Stimulated activated CD8-positive, alpha-beta memory T cell treated with anti-CD3 and anti-CD28 coated beads, Interleukin-7, amount 100 ng/mL, for 1 hour (primary cell): ENCODE data around the gene ANKRD13C.
"Not testable (repeated sequence)": the region's sequence is repeated elsewhere in the genome, so short reads cannot be mapped to it uniquely, and the experiment has no call there.

Experiments
- DNase-seq, 2 donors: peaks; one replicate each; pipeline ENCODE4 v3.0.0-alpha.2; 2020; ENCODE audit warnings: low read depth in 2 of 2

Gene ANKRD13C, protein sequence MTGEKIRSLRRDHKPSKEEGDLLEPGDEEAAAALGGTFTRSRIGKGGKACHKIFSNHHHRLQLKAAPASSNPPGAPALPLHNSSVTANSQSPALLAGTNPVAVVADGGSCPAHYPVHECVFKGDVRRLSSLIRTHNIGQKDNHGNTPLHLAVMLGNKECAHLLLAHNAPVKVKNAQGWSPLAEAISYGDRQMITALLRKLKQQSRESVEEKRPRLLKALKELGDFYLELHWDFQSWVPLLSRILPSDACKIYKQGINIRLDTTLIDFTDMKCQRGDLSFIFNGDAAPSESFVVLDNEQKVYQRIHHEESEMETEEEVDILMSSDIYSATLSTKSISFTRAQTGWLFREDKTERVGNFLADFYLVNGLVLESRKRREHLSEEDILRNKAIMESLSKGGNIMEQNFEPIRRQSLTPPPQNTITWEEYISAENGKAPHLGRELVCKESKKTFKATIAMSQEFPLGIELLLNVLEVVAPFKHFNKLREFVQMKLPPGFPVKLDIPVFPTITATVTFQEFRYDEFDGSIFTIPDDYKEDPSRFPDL

DNA sequence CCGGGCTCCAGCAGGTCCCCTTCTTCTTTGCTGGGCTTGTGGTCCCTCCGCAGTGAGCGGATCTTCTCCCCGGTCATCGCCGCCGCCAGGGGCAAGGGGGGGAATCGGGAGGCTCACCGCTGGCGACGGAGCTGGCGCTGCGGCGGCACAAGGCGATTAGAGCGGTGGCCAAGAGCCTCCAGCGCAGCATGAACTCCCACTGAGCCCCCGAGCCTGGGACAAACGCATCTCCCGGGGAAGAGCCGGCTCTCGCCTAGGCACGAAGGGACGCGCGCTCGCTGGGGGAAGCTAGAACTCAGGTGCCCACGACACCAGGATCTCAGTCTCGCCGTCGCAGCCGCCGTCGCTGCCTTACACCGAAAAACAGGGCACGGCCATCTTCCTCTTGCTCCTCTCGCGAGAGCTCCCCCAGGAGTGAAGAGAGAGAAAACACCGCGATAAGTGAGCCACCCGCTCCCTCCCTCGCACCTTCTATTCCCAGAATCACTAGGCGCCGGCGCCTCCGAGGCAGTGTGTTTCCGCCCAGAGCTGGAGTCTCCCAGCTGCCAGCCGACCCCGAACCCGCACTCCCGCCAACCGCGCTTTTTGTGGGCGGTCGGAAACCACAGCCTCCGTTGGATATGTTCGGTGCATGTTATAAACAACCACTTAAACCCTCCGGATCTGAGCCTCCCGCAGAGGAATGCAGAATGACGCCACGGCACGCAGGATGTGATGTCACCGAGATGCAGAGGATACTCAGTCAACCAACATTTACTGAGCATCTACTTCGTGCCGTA is at the start of gene ANKRD13C:
Gene ANKRD13C, minus strand, starts transcription at position 391 of the 779 bp plus-strand sequence. Its CDS starts 314 bp downstream, at position 77.
- peak; percentile 65 to 77 for DNase-seq

DNA sequence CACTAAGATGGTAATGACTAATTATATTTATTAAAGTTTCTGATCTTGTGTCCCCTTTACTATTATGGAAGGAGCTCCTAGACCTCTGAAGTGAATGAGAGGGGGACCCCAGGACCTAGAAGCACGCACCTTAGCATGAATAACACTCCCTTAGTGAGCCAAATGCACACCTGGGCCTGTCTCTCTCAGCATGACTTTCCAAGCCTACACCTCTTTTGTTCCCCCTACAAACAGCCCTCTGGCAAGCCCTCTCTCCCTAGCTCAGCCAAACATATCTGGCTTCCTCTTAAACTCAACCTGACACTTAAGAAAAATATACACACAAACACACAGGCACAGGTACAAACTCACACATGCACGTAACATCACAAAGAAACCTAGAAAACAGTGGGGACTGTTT is 49.2 kb upstream of the ANKRD13C start:
- no peak for DNase-seq

DNA sequence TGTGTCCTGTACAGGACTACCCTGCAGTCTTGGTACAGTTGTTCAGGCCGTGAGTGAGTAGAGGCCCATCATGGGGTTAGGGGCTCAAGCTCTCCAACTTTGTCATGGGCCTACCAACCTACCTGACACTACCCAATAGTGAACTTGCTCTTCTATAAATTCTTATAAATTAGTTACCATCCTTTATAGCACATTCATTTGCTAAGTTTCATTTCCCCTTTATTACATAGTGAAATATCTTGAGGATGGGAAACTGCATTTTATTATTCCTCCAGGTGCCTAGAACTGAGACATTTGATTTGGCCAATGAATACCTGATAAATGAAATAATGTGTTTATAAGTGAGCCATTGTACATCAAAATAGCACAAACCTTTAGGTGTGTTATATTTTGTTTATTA is 47.5 kb upstream of the ANKRD13C start:
- no peak for DNase-seq

DNA sequence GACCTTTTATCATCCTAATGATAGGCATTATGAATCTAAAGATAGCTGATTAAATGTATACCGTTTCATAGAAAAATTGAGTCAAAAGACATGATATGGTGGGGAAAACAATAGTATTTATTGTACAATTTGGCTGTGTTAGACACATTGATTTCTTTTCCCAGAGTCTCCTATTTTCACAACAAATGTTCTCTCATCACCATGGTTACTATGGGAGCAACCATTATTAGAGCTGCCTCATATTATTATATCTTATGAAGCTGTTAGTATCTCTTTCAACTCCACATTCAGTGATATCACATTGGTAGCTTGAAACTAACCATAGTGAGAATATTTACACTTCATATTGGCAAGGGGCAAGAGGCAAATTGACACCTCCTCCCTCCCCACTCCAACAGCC is 45.8 kb upstream of the ANKRD13C start:
- no peak for DNase-seq

DNA sequence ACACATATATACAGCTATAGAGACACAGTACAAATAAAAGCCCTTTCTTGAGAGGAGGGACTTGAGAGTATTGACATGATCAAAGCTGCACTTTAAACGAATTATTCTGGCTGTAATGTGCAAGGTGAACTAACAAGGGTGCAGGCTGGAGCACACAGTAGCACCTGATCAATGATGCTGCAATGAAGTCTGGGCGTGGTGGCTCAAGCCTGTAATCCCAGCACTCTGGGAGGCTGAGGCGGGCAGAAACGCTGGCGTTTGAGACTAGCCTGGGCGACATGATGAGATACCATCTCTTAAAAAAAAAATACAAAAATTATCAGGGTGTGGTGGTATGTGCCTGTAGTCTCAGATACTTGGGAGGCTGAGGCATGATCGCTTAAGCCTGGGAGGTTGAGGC is 42.5 kb upstream of the ANKRD13C start:
- DNase-seq: no peak

DNA sequence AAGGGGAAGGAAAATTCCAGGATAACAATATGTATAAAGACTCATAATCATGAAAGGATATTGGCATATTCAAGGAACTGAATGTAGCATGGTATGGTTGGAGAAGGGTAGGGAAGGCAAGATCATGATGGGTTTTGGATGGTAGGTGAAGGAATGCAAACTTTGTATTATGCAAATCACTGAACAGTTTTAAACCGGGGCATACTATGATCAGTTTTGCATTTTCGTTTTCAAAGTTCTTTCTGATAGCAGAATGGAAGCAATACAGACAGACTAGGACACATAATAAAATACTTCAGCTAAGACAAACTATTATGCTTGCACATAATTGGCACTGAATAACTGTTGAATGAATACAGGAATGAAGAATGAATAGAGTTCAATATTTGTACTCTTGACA is 42.1 kb upstream of the ANKRD13C start:
- no peak for DNase-seq

DNA sequence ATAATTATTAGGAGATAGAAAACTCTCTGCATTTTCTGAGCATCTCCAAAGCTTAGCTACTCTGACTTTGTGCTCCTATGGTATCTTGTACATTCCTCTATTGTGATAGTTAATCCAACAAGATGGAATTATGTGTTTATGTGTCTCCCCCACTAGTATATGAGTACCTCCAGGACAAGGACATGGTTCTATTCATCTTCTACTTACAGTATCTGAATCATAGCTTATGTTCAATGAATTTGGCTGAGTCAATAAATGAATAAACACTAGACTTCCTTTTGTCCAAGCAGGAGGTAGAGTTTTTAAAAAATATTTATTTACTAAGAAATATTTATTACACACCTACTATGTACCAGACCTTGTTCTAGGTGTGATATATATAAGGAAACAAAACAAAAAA is 38.1 kb upstream of the ANKRD13C start:
- no peak for DNase-seq

DNA sequence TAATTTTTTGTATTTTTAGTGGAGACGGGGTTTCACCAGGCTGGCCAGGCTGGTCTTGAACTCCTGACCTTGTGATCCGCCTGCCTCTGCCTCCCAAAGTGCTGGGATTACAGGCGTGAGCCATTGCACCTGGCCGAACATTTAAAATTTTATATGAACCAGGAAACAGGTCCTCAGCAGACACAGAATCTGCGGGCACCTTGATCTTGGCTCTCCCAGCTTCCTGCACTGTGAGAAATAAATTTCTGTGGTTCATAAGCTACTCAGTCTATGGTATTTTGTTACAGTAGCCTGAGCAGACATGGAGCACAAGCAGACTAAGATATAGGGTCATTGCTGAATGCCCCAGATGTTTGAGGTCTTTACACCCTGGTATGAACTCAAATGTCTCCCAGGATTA is 33.0 kb upstream of the ANKRD13C start:
- DNase-seq: no peak

DNA sequence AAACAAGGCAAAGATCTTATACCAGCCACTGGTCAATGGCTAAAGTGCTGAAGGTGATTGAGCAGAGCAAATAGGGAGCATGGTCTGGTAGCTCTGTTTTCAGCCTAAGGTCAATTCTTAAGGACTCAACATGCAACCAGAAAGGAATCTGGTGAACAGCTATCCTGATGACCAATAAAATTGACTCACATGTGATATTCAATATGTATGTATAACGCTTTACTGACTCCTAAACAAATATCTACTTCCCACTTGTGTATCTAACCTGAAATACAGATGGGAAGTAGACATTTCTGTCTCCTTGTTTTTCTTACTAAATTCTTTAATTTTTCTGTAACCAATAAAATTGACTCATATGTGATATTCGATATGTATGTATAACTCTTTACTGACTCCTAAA is 31.6 kb upstream of the ANKRD13C start:
- DNase-seq: no peak

DNA sequence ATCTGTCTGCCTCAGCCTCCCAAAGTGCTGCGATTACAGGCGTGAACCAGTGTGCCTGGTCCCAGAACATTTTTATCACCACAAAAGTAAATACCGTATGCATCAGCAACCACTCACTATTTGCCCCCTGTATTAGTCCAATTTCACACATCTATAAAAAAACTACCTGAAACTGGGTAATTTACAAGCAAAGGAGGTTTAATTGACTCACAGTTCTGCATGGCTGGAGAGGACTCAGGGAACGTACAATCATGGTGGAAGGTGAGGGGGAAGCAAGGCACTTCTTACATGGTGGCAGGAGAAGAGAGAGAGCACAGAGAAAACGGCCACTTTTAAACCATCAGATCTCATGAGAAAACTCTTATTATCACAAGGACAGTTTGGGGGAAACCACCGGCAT is 31.0 kb upstream of the ANKRD13C start:
- no peak for DNase-seq

DNA sequence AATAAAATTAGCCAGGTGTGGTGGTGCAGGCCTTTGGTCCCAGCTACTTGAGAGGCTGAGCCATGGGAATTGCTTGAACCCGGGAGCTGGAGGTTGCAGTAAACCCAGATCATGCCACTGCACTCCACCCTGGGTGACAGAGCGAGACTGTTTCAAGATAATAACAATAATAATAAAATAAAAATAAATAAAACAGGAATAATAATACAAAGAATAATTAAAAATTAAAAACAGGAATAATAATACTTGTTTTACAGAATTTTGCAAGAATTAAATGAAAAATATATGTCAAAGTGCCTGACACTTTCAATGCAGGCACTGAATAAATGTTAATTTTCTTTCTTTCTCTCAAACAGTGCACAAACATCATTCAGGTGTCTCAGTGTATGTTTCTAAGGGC is 30.0 kb upstream of the ANKRD13C start:
- DNase-seq: no peak

DNA sequence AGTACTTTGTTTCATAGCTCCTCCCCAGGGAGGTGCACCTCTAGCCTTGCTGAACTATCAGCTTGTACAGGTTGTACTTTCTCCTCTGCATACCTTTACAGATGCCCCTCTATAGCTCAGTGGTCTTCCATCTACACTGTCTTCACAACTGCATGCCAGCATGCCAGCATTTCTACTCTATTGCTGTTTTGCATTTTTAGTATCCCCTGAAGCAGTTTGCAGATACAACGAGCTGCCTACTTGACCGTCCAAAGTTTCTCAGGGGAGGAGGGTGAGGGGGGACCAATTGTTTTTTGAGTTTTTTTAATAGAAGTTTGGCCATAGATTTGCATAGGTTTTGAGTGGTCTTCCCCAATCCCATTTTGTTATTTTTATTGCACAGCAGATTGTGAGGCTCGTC is 29.0 kb upstream of the ANKRD13C start:
- DNase-seq: no peak

DNA sequence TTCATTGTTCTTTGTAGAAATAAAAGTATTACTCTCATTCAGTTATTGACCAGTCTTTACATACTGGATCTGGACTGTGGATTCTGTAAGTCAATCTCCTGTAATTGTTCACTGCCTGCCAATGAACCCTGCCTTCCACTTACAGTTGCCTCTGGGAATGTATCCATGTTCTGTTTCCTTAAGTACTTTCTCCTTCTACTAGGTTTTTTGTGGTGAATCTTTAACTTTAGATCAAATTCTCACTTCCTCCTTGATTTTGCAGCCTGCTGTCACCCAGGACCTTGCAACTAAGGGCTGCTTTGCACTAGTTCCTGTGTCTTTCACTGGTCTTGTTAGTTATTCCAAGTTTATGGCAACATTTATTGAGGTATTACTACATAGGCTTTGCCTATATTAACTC is 28.2 kb upstream of the ANKRD13C start:
- DNase-seq: no peak

DNA sequence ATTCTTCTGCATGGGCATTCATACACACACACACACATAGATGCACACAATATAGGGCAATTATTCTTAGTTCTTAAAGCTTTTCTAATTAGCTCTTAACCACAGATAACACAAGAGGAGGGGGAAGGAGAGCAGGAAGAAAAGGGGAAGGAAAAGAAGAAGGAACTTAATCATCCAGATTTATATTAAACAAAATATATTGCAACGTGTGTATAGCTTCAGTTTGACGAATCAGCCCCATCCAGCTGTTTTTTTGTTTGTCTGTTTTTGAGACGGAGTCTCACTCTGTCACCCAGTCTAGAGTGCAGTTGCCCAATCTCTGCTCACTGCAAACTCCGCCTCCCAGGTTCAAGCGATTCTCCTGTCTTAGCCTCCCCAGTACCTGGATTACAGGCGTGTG is 21.7 kb upstream of the ANKRD13C start:
- DNase-seq: no peak

DNA sequence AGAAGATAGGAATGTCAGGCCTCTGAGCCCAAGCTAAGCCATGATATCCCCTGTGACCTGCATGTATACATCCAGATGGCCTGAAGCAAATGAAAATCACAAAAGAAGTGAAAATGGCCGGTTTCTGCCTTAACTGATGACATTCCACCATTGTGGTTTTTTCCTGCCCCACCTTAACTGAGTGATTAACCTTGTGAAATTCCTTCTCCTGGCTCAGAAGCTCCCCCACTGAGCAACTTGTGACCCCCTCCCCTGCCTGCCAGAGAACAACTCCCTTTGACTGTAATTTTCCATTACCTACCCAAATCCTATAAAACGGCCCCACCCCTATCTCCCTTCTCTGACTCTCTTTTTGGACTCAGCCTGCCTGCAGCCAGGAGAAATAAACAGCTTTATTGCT is 19.1 kb upstream of the ANKRD13C start:
- not testable (repeated sequence) for DNase-seq

DNA sequence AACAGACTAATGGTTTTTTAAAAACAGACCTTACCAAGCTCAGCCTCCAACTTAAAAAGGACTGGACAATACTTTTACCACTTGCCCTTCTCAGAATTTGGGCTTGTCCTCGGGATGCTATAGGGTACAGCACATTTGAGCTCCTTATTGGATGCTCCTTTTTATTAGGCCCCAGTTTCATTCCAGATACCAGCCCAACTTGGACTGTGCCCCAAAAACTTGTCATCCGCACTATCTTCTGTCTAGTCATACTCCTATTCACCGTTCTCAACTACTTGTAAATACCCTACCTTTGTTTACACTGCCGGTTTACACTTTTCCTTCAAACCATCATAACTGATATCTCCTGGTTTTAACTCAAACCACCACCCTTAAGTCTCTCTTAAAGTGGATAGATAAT is 17.9 kb upstream of the ANKRD13C start:
- DNase-seq: no peak

DNA sequence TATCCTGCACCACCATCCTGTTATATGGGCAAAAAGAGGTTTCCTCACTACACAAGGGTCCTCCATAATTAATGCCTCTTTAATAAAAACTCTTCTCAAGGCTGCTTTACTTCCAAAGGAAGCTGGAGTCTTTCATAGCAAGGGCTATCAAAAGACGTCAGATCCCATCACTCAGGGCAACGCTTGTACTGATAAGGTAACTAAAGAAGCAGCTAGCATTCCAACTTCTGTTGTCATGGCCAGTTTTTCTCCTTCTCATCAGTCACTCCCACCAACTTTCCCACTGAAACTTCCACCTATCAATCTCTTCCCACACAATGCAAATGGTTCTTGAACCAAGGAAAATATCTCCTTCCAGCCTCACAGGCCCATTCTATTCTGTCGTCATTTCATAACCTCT is 17.1 kb upstream of the ANKRD13C start:
- DNase-seq: not testable (repeated sequence)

DNA sequence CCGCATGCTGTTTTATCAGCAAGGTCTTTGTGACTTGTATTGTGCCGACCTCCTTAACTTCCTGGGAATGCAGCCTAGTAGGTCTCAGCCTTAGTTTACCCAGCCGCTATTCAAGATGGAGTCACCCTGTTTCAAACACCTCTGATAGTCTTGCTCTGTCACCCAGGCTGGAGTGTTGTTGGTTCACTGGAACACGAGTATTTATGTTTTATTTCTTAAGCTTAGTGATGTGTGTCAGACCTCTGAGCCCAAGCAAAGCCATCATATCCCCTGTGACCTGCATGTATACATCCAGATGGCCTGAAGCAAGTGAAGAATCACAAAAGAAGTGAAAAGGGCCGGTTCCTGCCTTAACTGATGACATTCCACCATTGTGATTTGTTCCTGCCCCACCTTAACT is 12.9 kb upstream of the ANKRD13C start:
- not testable (repeated sequence) for DNase-seq

DNA sequence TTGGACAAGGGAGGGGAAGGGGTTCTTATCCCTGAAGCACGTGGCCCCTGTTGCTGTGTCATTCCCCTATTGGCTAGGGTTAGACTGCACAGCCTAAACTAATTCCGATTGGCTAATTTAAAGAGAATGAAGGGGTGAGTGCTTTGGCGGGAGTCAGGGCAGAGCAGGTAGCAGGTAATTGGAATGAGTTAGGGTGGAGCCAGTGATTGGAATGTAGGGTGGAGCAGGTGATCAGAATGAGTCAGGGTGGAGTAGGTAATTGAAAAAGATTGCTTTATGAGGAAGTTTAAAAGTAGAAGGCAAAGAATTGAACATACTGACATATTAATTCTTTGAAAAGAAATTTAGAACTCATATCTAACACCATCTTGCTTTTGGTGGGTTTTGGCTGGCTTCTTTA is 12.5 kb upstream of the ANKRD13C start:
- DNase-seq: not testable (repeated sequence)

DNA sequence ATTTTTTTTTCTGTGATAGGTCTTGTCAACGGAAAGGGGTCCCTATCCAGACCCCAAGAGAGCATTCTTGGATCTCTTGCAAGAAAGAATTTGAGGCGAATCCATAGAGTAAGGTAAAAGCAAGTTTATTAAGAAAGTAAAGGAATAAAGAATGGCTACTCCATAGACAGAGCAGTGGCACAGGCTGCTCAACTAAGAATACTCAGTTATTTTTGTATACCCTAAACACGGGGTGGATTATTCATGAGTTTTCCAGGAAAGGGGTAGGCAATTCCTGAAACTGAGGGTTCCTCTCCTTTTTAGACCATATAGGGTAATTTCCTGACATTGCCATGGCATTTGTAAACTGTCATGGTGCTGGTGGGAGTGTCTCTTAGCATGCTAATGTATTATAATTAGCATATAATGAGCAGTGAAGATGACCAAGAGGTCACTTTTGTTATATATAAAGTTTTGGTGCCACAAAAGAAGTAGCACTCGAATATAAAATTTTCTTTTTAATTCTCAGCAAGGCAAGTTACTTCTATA is 12.0 kb upstream of the ANKRD13C start:
- not testable (repeated sequence) for DNase-seq

DNA sequence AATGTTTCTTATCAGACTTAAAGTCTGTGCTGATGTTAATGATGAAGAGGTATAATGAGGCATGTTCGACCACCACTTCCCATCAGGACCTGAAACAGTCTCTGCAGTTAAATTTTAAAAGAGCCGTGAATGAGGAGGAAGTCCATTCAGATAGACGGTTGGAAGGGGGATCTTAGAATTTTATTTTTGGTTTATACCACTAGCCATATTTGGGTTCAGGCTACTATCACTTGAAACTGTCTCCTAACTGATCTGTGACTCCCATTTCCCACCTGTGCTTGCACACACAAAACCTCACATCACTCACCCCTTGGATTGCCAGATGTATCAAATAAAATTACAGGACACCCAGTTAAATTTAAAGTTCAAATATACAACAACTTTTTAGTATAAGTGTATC is 9.9 kb upstream of the ANKRD13C start:
- DNase-seq: no peak

DNA sequence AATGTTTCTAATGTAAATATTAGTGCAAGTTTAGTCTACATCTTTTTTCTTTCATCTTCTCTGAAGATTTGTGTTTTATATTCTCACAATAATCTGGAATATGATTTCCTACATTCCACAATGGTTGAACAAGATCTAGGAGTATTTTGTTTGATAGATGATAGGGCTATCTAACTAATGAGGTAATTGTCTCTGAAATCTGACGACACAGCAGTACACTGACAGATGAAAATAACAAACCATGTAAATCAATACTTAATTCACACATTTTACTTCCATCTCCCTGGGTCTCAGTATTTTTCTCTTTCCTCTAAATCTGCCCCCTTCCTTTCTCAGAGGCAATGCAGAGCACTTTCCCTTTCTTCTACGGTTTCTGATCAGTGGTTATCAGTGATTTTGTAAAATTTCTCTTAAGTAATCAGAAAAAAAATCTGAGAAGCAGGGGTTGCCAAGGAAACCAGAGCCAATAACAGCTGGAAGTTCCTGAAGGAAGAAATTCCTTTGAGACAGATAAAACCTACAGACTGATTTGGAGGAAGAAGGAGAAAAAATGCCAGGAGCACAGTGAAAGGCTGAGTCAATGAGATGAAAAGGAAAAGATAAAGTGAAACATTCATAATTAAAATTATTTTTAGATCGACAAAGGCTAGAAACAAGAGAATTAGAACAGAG is 7.3 kb upstream of the ANKRD13C start:
- no peak for DNase-seq
